Measurements from ENCODE around the gene SRD5A3.

GRCh38 chr4:55369968-55370367, 23.9 kb downstream of the SRD5A3 start:
- TF ChIP-seq GATA3 (IDR thresholded peaks at IDR 0.05; ENCODE audit: low read depth, low read length) = no peak
- TF ChIP-seq GATA2 (IDR thresholded peaks at IDR 0.05; ENCODE audit: low read depth, low read length) = no peak
